Left lung (tissue), 10 donors: Measurements from ENCODE around the gene POLR2C. TPM values are rescaled to one million over a fixed set of nuclear protein-coding genes. Genes with fewer than 3 reads are reported as not detected.
A peak's percentile ranks its signal among the peaks of the same experiment; 100 is the strongest.

Experiments used
- ATAC-seq: fragments of 200-7000 bp; cut with Tn5 transposase; one replicate; pipeline ENCODE4 v1.9.1; 2020; ENCODE audit warnings: moderate library complexity
- DNase-seq, 4 donors: peaks; one replicate each; pipeline ENCODE4 v3.0.0-alpha.2; 2013 to 2020
- H3K27ac ChIP-seq, 2 donors: fragments of 200-600 bp; sonication (generic) in 1 of 2; one replicate each; pipeline versions ENCODE4 v1.5.0 to v1.8.0; 2020 to 2021
- H3K27me3 ChIP-seq, 2 donors: fragments of 200-600 bp; sonication (generic) in 1 of 2; one replicate each; pipeline versions ENCODE4 v1.5.0 to v1.8.0; 2020 to 2021
- H3K36me3 ChIP-seq, 2 donors: fragments of 200-600 bp; sonication (generic) in 1 of 2; one replicate each; pipeline versions ENCODE4 v1.5.0 to v1.8.0; 2020 to 2021
- H3K4me1 ChIP-seq, 2 donors: fragments of 200-600 bp; one replicate each; pipeline ENCODE4 v1.8.0; 2021
- H3K4me3 ChIP-seq, 2 donors: fragments of 200-600 bp; sonication (generic) in 1 of 2; one replicate each; pipeline versions ENCODE4 v1.5.0 to v1.8.0; 2020 to 2021; ENCODE audit warnings: mild to moderate bottlenecking in 1 of 2
- H3K9me3 ChIP-seq, 2 donors: fragments of 200-600 bp; sonication (generic) in 1 of 2; one replicate each; pipeline versions ENCODE4 v1.5.0 to v1.8.0; 2020 to 2021
- intact Hi-C, 2 donors: fragments of 100-400 bp; cut with DNase I; formaldehyde crosslinking; loops; one replicate each; pipeline versions ENCODE4 v1.11.2 to v1.14.2; 2022
- polyA plus RNA-seq, 6 donors: library from polyadenylated mRNA; unstranded; fragments of 120-200 nt; gene quantifications; one replicate each; pipeline ENCODE4 v1.2.1, GENCODE V29; 2013; ENCODE audit not compliant: insufficient read length in 6 of 6
- total RNA-seq, 2 donors: library from RNA; stranded (reverse); fragmentation: NEBNext Ultra II Directional; extraction: Animal tissue kit (Norgen Biotek cat#: 25700); gene quantifications; one replicate each; pipeline ENCODE4 v1.2.1, GENCODE V29; 2021
- TF ChIP-seq, protein P1 (sequence below), 2 donors: fragments of 200-600 bp; sonication (generic) in 1 of 2; IDR thresholded peaks; one replicate each; pipeline versions ENCODE4 v1.5.0 to v1.8.0; 2021; ENCODE audit warnings: antibody characterized with exemption in 2 of 2
- donor health status: DM: no; HTN: yes; CAD: no.
- donor health status: DM: no; HTN: no; CAD: no.

Gene POLR2C
- total and polyA plus RNA-seq, 8 donors = 71.0 to 85.9 (median 81.9) TPM

DNA sequence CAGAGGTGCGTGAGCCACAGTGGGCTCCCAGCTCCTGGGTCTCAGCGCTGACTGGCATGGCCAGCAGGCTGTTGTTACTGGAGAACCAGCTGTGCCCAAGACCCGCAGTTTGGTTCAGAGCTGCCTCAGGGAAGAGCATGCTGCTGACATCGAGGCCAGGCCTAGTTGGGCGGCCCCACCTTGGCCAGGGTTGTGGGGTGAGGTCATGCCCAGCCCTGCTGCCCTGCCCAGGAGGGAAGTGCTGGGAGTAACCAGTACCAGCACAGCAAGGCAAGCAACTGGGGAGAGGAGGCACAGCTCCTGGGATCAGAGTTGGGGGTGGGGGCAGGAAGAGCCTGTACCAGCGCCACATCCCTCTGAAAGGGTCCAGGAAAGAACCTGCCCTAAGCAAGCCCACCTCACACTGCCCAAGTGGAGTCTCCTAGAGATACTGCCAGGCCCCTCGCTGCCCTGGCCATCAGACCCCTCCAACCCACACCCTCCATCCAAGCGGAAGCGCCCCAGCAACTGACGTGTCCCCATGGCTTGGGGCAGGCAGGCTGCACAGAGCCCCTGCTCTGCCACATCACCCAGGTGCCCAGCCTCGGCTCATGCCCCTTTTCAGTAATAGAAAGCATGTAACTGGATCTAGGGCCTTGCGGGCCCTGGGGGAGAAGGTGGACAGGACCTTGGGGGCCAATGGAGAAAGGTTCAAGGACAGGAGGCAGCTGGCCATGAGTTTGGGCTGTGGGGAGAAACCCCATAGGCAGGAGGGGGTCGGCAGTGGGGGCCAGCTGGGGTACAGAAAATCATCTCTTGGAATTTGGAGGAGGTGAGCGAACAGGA, 22.8 kb downstream of the POLR2C start:
- H3K4me3 ChIP-seq = peak overlapping the region; percentile 64 to 74
- TF ChIP-seq, protein P1, sequence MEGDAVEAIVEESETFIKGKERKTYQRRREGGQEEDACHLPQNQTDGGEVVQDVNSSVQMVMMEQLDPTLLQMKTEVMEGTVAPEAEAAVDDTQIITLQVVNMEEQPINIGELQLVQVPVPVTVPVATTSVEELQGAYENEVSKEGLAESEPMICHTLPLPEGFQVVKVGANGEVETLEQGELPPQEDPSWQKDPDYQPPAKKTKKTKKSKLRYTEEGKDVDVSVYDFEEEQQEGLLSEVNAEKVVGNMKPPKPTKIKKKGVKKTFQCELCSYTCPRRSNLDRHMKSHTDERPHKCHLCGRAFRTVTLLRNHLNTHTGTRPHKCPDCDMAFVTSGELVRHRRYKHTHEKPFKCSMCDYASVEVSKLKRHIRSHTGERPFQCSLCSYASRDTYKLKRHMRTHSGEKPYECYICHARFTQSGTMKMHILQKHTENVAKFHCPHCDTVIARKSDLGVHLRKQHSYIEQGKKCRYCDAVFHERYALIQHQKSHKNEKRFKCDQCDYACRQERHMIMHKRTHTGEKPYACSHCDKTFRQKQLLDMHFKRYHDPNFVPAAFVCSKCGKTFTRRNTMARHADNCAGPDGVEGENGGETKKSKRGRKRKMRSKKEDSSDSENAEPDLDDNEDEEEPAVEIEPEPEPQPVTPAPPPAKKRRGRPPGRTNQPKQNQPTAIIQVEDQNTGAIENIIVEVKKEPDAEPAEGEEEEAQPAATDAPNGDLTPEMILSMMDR (IDR thresholded peaks at IDR 0.05) = no peak
- peaks cover 0 to 12% of the 10 kb centered on the region in 2 donors for H3K27me3 ChIP-seq
- no peaks in the 10 kb centered on the region for H3K9me3 ChIP-seq
- DNase-seq (peak in 2 of 4 donors; percentile 33 to 82), ATAC-seq (peak; percentile 59)
- H3K4me1 ChIP-seq = peaks cover 18 to 31% of the 10 kb centered on the region in 2 donors
- intact Hi-C loops = no loop called here
- peak overlapping the region; percentile 35 to 71 for H3K27ac ChIP-seq
- H3K36me3 ChIP-seq = no peaks in the 10 kb centered on the region

DNA sequence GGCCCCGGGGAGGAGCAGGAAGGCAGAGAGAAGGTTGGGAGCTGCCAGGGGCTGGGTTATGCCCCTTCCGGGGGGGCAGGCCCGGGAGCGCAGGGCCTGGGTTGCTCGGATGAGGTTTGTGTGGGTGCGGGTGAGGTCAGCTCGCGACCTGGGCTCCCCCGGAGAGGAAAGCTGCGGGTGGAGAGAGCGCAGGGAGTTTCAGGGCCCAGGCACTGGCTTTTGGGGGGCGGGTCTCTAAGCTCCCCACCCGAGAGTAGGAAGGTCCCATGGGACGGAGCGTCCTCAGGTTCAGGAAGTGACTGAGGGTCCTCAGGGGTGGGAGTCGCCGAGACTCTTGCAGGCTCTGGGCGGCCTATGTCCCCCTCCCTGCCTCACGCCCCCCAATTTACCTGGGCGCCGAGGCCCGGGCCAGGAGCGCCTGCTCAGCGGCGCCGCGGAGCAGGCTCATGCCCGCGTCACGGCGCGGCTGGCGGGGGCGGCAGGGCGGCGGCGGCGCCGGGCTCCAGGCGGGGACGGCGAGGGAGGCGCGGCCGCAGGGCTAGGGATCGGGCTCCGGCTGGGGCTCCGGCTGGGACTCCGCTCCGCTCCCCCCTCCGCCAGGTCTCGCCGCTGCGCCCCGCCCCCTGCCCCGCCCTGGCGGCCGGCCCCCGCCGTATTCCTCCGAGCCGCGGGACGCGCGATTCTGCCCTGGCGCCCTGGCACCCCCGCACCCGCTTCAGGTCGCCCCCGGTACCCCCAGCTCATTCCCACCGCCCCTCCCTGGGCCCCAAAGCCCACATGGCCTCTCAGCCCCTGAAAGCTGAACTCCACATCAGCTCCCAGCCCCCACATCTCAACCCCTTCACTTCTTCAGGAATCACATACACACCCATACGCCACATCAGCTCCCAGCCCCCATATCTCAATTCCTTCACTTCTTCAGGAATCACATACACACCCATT, 23.7 kb downstream of the POLR2C start, which contains the start of gene DOK4:
Gene DOK4, minus strand, starts transcription at position 578 of the 942 bp plus-strand sequence. CDS start 6,986 bp downstream, outside the sequence.
- TF ChIP-seq, protein P1 (IDR thresholded peaks at IDR 0.05) = no peak
- Histone ChIP-seq H3K27me3 (peaks cover 0 to 12% of the 10 kb centered on the region in 2 donors), H3K4me3 (peak within 1 kb of the TSS; percentile 64 to 74), H3K27ac (peak within 1 kb of the TSS; percentile 35 to 71), H3K4me1 (peaks cover 13 to 25% of the 10 kb centered on the region in 2 donors), H3K36me3 (no peaks in the 10 kb centered on the region), H3K9me3 (no peaks in the 10 kb centered on the region)
- DNase-seq (peak; percentile 60 to 97 (median 78)), ATAC-seq (peak; percentile 95)
- intact Hi-C loops = no loop called here

GRCh38 chr16:57486858-57487834, 24.7 kb downstream of the POLR2C start:
- H3K27me3 ChIP-seq = peaks cover 0 to 12% of the 10 kb centered on the region in 2 donors
- peak in 1 of 4 donors; percentile 29 for DNase-seq
- intact Hi-C loops = no loop called here
- peaks cover 13 to 25% of the 10 kb centered on the region in 2 donors for H3K4me1 ChIP-seq
- no peak for ATAC-seq
- H3K9me3 ChIP-seq = no peaks in the 10 kb centered on the region
- H3K4me3 ChIP-seq = peak overlapping the region in 1 of 2 donors; percentile 64
- TF ChIP-seq, protein P1 (IDR thresholded peaks at IDR 0.05) = no peak
- H3K36me3 ChIP-seq = no peaks in the 10 kb centered on the region
- H3K27ac ChIP-seq = peak overlapping the region in 1 of 2 donors; percentile 13

GRCh38 chr16:57489229-57489628, 26.8 kb downstream of the POLR2C start:
- intact Hi-C loops = no loop called here
- H3K27me3 ChIP-seq = peaks cover 0 to 12% of the 10 kb centered on the region in 2 donors
- no peak overlapping the region for H3K27ac ChIP-seq
- TF ChIP-seq, protein P1 (IDR thresholded peaks at IDR 0.05) = no peak
- peak in 1 of 4 donors; percentile 2 for DNase-seq
- H3K36me3 ChIP-seq = no peaks in the 10 kb centered on the region
- no peak for ATAC-seq
- no peaks in the 10 kb centered on the region for H3K9me3 ChIP-seq
- no peak overlapping the region for H3K4me3 ChIP-seq
- peaks cover 13 to 25% of the 10 kb centered on the region in 2 donors for H3K4me1 ChIP-seq
